Fibroblast of the aortic adventitia (primary cell): ENCODE measurements around the gene MED17. TPM values are rescaled to one million over a fixed set of nuclear protein-coding genes. Genes with fewer than 3 reads are reported as not detected.

Source experiments
- DNase-seq: peaks from one replicate; pipeline ENCODE4 v3.0.0-alpha.2; 2010; ENCODE audit warnings: low read depth
- H3K4me3 ChIP-seq: 2 replicates; pipeline ENCODE4 v1.5.1; 2011; ENCODE audit warnings: low read depth, mild to moderate bottlenecking, control low read depth, low read length, moderate library complexity
- CTCF ChIP-seq: IDR thresholded peaks from 2 replicates; pipeline ENCODE4 v1.5.1; 2011; ENCODE audit warnings: mild to moderate bottlenecking, low read length, control low read depth, inconsistent platforms; ENCODE audit not compliant: insufficient read depth
- total RNA-seq: library from RNA; depleted of rRNA; stranded (reverse); fragments of >200 nt; gene quantifications from 2 replicates; pipeline ENCODE4 v1.2.3, GENCODE V29; 2012; ENCODE audit warnings: low replicate concordance

Gene MED17
- total RNA-seq: 23.4 and 30.3 TPM in 2 replicates

GRCh38 chr11:93784145-93784934, at the start of gene MED17:
TSS of gene MED17 (plus strand) at chr11:93784282. CDS start at chr11:93784514, 232 bp downstream.
- H3K4me3 ChIP-seq: peak within 1 kb of the TSS; percentile 97
- peak; percentile 53 for TF ChIP-seq CTCF
- peak; percentile 90 for DNase-seq

GRCh38 chr11:93734427-93735222, 49.5 kb upstream of the MED17 start:
- TF ChIP-seq CTCF: no peak
- H3K4me3 ChIP-seq: no peak overlapping the region
- no peak for DNase-seq

GRCh38 chr11:93735627-93736026, 48.5 kb upstream of the MED17 start:
- H3K4me3 ChIP-seq: no peak overlapping the region
- DNase-seq: no peak
- TF ChIP-seq CTCF: no peak

GRCh38 chr11:93736129-93736528, 48.0 kb upstream of the MED17 start:
- no peak for TF ChIP-seq CTCF
- H3K4me3 ChIP-seq: no peak overlapping the region
- no peak for DNase-seq

- TF ChIP-seq CTCF: no peak
- no peak for DNase-seq
- H3K4me3 ChIP-seq: peak overlapping the region; percentile 93
Measured at GRCh38 chr11:93737904-93738612, 46.0 kb upstream of the MED17 start.

GRCh38 chr11:93738647-93739081, 45.4 kb upstream of the MED17 start:
- peak overlapping the region; percentile 93 for H3K4me3 ChIP-seq
- no peak for TF ChIP-seq CTCF
- DNase-seq: no peak
